Transverse colon (tissue), 4 donors: ENCODE results near the gene EHBP1. TPM values are rescaled to one million over a fixed set of nuclear protein-coding genes. Genes with fewer than 3 reads are reported as not detected.

Source experiments
- DNase-seq: peaks from one replicate; pipeline ENCODE4 v3.0.0-alpha.2; 2019
- H3K27ac ChIP-seq, 4 donors: fragments of 200-600 bp; sonication (generic); 2 replicates each; pipeline ENCODE4 v1.5.1; 2016 to 2018; ENCODE audit warnings: inconsistent platforms in 4 of 4
- H3K27me3 ChIP-seq: fragments of 200-600 bp; sonication (generic); 2 replicates; pipeline ENCODE4 v1.5.1; 2017; ENCODE audit warnings: inconsistent platforms
- H3K36me3 ChIP-seq, 4 donors: fragments of 200-600 bp; sonication (generic); 2 replicates each; pipeline ENCODE4 v1.5.1; 2017 to 2019; ENCODE audit warnings: inconsistent platforms in 4 of 4
- H3K4me1 ChIP-seq, 4 donors: fragments of 200-600 bp; sonication (generic); 2 replicates each; pipeline ENCODE4 v1.5.1; 2017 to 2020; ENCODE audit warnings: inconsistent platforms in 4 of 4
- H3K4me3 ChIP-seq, 4 donors: fragments of 200-600 bp; sonication (generic); 1 replicate in 1 of 4; 2 replicates in 3 of 4; pipeline versions ENCODE4 v1.5.1 to v1.6.1; 2017 to 2019; ENCODE audit warnings: inconsistent platforms in 4 of 4
- H3K9me3 ChIP-seq, 2 donors: fragments of 200-600 bp; sonication (generic); 2 replicates each; pipeline ENCODE4 v1.5.1; 2017 to 2019; ENCODE audit warnings: inconsistent platforms in 2 of 2
- CTCF ChIP-seq, 5 experiments: fragments of 200-600 bp in 3 of 5; fragments of 450-650 bp in 2 of 5; sonication (generic) in 3 of 5; IDR thresholded peaks; 1 replicate in 2 of 5; 2 replicates in 3 of 5; pipeline ENCODE4 v1.5.1; 2016 to 2017; ENCODE audit warnings: antibody characterized with exemption in 5 of 5, inconsistent platforms in 3 of 5, mild to moderate bottlenecking in 2 of 5, moderate library complexity in 1 of 5
- EP300 ChIP-seq: sonication (generic); formaldehyde crosslinking; IDR thresholded peaks from one replicate; pipeline ENCODE4 v1.6.1; 2017; ENCODE audit warnings: antibody characterized with exemption, low read depth
- POLR2A ChIP-seq: fragments of 450-650 bp; IDR thresholded peaks from one replicate; pipeline ENCODE4 v1.6.1; 2016; ENCODE audit warnings: antibody characterized with exemption, mild to moderate bottlenecking, moderate library complexity
- POLR2AphosphoS5 ChIP-seq, 3 donors: sonication (generic); formaldehyde crosslinking; IDR thresholded peaks; one replicate each; pipeline ENCODE4 v1.6.1; 2016; ENCODE audit warnings: antibody characterized with exemption in 3 of 3
- WGBS, 2 donors: methylation state at CpG; one replicate each; pipeline ENCODE4 v1.1.5; 2018; ENCODE audit warnings: low coverage in 1 of 2; 5-methylcytosine and 5-hydroxymethylcytosine counted together
- in situ Hi-C, 4 donors: fragments of 200-750 bp; cut with MboI; loops; one replicate each; pipeline versions ENCODE4 v1.15.0 to v1.15.1; 2017; ENCODE audit warnings: low sequenced_read_pairs in 3 of 4, low pct_ligation_motif_present in 1 of 4, low pct_unique_long_range_greater_than_20kb in 1 of 4
- intact Hi-C: fragments of 100-400 bp; cut with DNase I; formaldehyde crosslinking; loops from one replicate; pipeline ENCODE4 v1.15.1; 2023; ENCODE audit warnings: low total_unique reads
- total RNA-seq, 4 donors: library from RNA; depleted of rRNA; stranded (reverse); fragments of >200 nt; gene quantifications; one replicate each; pipeline ENCODE4 v1.1.0, GENCODE V29; 2016

EHBP1 gene
- total RNA-seq, 4 donors from 2014 or later = 41.1 to 69.4 (median 47.0) TPM

- Histone ChIP-seq H3K4me3 (no peak overlapping the region), H3K27me3 (no peaks in the 10 kb centered on the region), H3K27ac (peak overlapping the region in 3 of 4 donors; percentile 37 to 50 (median 39)), H3K36me3 (no peaks in the 10 kb centered on the region), H3K9me3 (peaks cover 0 to 6% of the 10 kb centered on the region in 2 donors), H3K4me1 (peaks cover 0 to 7% (median 5%) of the 10 kb centered on the region in 4 donors)
- in situ Hi-C loops = no loop called here
- 89 to 100% methylated on average over 1 of the region's 1 CpG for WGBS, 2 donors
- no peak for DNase-seq
- TF ChIP-seq POLR2AphosphoS5 (IDR thresholded peaks at IDR 0.05) (no peak), CTCF (IDR thresholded peaks at IDR 0.05) (no peak), POLR2A (no peak), EP300 (no peak)
- intact Hi-C loops = no loop called here
These were observed 17.7 kb downstream of the EHBP1 start for GRCh38 chr2:62723253-62723652.

DNA sequence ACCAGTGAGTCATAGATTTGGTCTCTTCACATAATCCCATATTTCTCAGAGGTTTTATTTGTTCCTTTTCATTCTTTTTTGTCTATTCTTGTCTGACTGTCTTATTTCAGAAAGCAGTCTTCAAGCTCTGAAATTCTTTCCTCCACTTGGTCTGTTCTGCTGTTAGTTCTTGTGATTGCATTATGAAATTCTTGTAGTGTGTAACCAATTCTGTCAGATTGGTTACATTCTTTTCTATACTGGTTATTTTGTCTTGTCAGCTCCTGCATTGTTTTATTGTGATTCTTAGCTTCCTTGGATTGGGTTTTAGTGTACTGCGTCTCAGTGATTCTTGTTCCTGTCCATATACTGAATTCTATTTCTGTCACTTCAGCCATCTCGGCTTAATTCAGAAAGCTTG, 18.6 kb downstream of the EHBP1 start:
- intact Hi-C loops = no loop called here
- TF ChIP-seq POLR2AphosphoS5 (IDR thresholded peaks at IDR 0.05) (peak in 1 of 3 donors; percentile 9), CTCF (IDR thresholded peaks at IDR 0.05) (no peak)
- in situ Hi-C loops = no loop called here
- H3K36me3 ChIP-seq = no peaks in the 10 kb centered on the region
- peak overlapping the region in 3 of 4 donors; percentile 37 to 50 (median 39) for H3K27ac ChIP-seq
- peaks cover 0 to 6% of the 10 kb centered on the region in 2 donors for H3K9me3 ChIP-seq
- no peak overlapping the region for H3K4me3 ChIP-seq
- H3K27me3 ChIP-seq = no peaks in the 10 kb centered on the region
- DNase-seq = no peak
- 70 to 84% methylated on average over 2 of the region's 2 CpGs for WGBS, 2 donors
- H3K4me1 ChIP-seq = peaks cover 0 to 9% (median 6%) of the 10 kb centered on the region in 4 donors

DNA sequence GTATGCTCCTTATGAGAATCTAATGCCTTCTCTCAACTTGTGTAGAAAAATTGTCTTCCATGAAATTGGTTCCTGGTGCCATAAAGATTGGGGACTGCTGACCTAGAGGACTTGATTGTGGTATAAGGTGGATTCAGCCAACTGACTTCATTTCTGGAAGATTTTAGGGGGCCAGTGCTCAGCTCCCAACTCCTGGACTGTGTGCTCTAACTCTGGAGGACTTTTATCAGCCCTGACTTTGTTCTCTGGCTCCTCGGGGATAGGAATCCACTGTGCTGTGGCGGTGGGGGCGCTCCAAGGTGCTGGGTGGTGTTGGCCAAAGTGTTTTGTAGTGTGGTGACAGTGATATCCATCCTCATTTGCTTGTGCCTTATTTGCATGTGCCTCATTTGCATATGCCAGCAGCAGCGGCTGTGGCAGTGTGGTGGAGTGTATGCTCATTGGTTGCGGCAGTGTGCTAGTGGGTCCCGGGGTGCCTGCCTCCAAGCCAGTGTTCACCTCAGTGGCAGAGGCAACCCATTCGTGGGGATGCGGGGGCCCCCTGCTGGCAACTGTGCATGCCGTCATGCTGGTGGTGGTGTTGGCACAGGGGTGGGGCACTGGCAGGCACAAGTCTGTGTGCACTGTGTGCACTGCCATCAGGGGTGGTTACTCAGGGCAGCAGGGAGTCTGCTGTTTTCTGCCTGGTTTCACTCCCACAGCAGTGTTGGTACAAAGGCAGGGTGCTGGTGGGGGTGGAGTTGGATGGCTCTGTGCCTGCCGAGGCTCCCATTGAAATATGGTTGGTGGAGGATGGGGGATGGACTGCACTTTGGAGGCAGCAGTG, 19.6 kb downstream of the EHBP1 start:
- Histone ChIP-seq H3K27ac (peak overlapping the region in 3 of 4 donors; percentile 37 to 50 (median 39)), H3K4me1 (peaks cover 0 to 9% (median 6%) of the 10 kb centered on the region in 4 donors), H3K4me3 (no peak overlapping the region), H3K36me3 (no peaks in the 10 kb centered on the region), H3K9me3 (peaks cover 0 to 6% of the 10 kb centered on the region in 2 donors), H3K27me3 (no peaks in the 10 kb centered on the region)
- intact Hi-C loops (no loop called here), in situ Hi-C loops (no loop called here)
- TF ChIP-seq POLR2AphosphoS5 (IDR thresholded peaks at IDR 0.05) (no peak), EP300 (no peak), CTCF (IDR thresholded peaks at IDR 0.05) (peak in 3 of 5 experiments; percentile 10 to 27 (median 22)), POLR2A (no peak)
- WGBS, 2 donors = 94% methylated on average over 5 of the region's 10 CpGs; no CpG with 5 or more reads in 1 of the 2 donors
- DNase-seq = peak; percentile 26

GRCh38 chr2:62725712-62726055, 20.2 kb downstream of the EHBP1 start:
- H3K4me1 ChIP-seq = peaks cover 0 to 9% (median 6%) of the 10 kb centered on the region in 4 donors
- H3K36me3 ChIP-seq = no peaks in the 10 kb centered on the region
- DNase-seq = no peak
- intact Hi-C loops (no loop called here), in situ Hi-C loops (no loop called here)
- peaks cover 0 to 6% of the 10 kb centered on the region in 2 donors for H3K9me3 ChIP-seq
- H3K27ac ChIP-seq = peak overlapping the region in 1 of 4 donors; percentile 1
- no peak for TF ChIP-seq CTCF (IDR thresholded peaks at IDR 0.05)
- TF ChIP-seq POLR2AphosphoS5 (IDR thresholded peaks at IDR 0.05) = no peak
- TF ChIP-seq EP300 = no peak
- 97% methylated on average over 3 of the region's 3 CpGs; no CpG with 5 or more reads in 1 of the 2 donors for WGBS, 2 donors
- H3K27me3 ChIP-seq = no peaks in the 10 kb centered on the region
- H3K4me3 ChIP-seq = no peak overlapping the region
